Breast epithelium (tissue), 4 donors: ENCODE results near the gene TESK2. TPM values are rescaled to one million over a fixed set of nuclear protein-coding genes. Genes with fewer than 3 reads are reported as not detected.
A peak's percentile ranks its signal among the peaks of the same experiment; 100 is the strongest.
"Not testable (repeated sequence)": the region's sequence is repeated elsewhere in the genome, so short reads cannot be mapped to it uniquely, and the experiment has no call there.

Experiments
- DNase-seq, 2 donors: peaks; one replicate each; pipeline ENCODE4 v3.0.0-alpha.2; 2019; ENCODE audit warnings: low spot score in 2 of 2
- H3K27ac ChIP-seq, 2 donors: fragments of 200-600 bp; sonication (generic) in 1 of 2; one replicate each; pipeline ENCODE4 v1.5.1; 2016 to 2019; ENCODE audit warnings: mild to moderate bottlenecking in 1 of 2
- H3K27me3 ChIP-seq, 2 donors: fragments of 200-600 bp; sonication (generic) in 1 of 2; one replicate each; pipeline versions ENCODE4 v1.5.1 to v1.6.0; 2017 to 2019; ENCODE audit warnings: control low read depth in 1 of 2, mild to moderate bottlenecking in 1 of 2
- H3K36me3 ChIP-seq: fragments of 200-600 bp; one replicate; pipeline ENCODE4 v1.5.1; 2019
- H3K4me1 ChIP-seq, 2 donors: fragments of 200-600 bp; sonication (generic); one replicate each; pipeline ENCODE4 v1.5.1; 2016 to 2019; ENCODE audit warnings: control low read depth in 1 of 2
- H3K4me3 ChIP-seq, 3 donors: fragments of 200-600 bp; sonication (generic); 1 replicate in 2 of 3; 2 replicates in 1 of 3; pipeline ENCODE4 v1.5.1; 2016 to 2019; ENCODE audit warnings: mild to moderate bottlenecking in 3 of 3, moderate library complexity in 2 of 3
- H3K9me3 ChIP-seq, 2 donors: fragments of 200-600 bp; sonication (generic) in 1 of 2; one replicate each; pipeline ENCODE4 v1.5.1; 2016 to 2019; ENCODE audit warnings: control low read depth in 1 of 2
- CTCF ChIP-seq, 3 donors: fragments of 450-650 bp; IDR thresholded peaks; one replicate each; pipeline ENCODE4 v1.5.1; 2016 to 2017; ENCODE audit warnings: antibody characterized with exemption in 3 of 3, mild to moderate bottlenecking in 3 of 3, moderate library complexity in 3 of 3
- POLR2A ChIP-seq: fragments of 450-650 bp; IDR thresholded peaks from one replicate; pipeline ENCODE4 v1.6.1; 2016; ENCODE audit warnings: antibody characterized with exemption, mild to moderate bottlenecking, moderate library complexity
- POLR2AphosphoS5 ChIP-seq, 3 donors: sonication (generic); formaldehyde crosslinking; IDR thresholded peaks; one replicate each; pipeline ENCODE4 v1.6.1; 2017; ENCODE audit warnings: antibody characterized with exemption in 3 of 3
- intact Hi-C: fragments of 100-400 bp; cut with DNase I; formaldehyde crosslinking; loops from one replicate; pipeline ENCODE4 v1.15.1; 2023; ENCODE audit warnings: low total_unique reads
- total RNA-seq, 3 donors: library from RNA; depleted of rRNA; stranded (reverse); fragments of >200 nt; gene quantifications; one replicate each; pipeline ENCODE4 v1.1.0, GENCODE V29; 2016

The TESK2 gene
- total RNA-seq, 3 donors from 2014 or later: 6.2 to 19.2 (median 11.1) TPM

GRCh38 chr1:45530632-45531135 lies 39.7 kb upstream of the TESK2 start:
- Histone ChIP-seq H3K4me1 (no peaks in the 10 kb centered on the region), H3K27ac (no peak overlapping the region), H3K4me3 (no peak overlapping the region), H3K9me3 (no peaks in the 10 kb centered on the region), H3K27me3 (no peaks in the 10 kb centered on the region), H3K36me3 (no peaks in the 10 kb centered on the region)
- no peak for DNase-seq
- TF ChIP-seq POLR2A (no peak), CTCF (IDR thresholded peaks at IDR 0.05) (no peak), POLR2AphosphoS5 (IDR thresholded peaks at IDR 0.05) (no peak)
- intact Hi-C loops: no loop called here

GRCh38 chr1:45526135-45526644 lies 35.2 kb upstream of the TESK2 start:
- intact Hi-C loops: no loop called here
- DNase-seq: no peak
- no peak overlapping the region for H3K27ac ChIP-seq
- H3K4me1 ChIP-seq: no peaks in the 10 kb centered on the region
- TF ChIP-seq CTCF (IDR thresholded peaks at IDR 0.05) (no peak), POLR2AphosphoS5 (IDR thresholded peaks at IDR 0.05) (no peak), POLR2A (no peak)
- H3K36me3 ChIP-seq: no peaks in the 10 kb centered on the region
- no peaks in the 10 kb centered on the region for H3K9me3 ChIP-seq
- H3K4me3 ChIP-seq: no peak overlapping the region
- H3K27me3 ChIP-seq: no peaks in the 10 kb centered on the region

GRCh38 chr1:45523975-45524374 lies 33.0 kb upstream of the TESK2 start:
- H3K9me3 ChIP-seq, H3K27ac ChIP-seq, DNase-seq, H3K4me1 ChIP-seq, H3K27me3 ChIP-seq, H3K36me3 ChIP-seq, H3K4me3 ChIP-seq, intact Hi-C loops: not testable (repeated sequence)

GRCh38 chr1:45523516-45523915 lies 32.6 kb upstream of the TESK2 start:
- H3K9me3 ChIP-seq, intact Hi-C loops, H3K27ac ChIP-seq, H3K27me3 ChIP-seq, H3K4me3 ChIP-seq, H3K36me3 ChIP-seq, DNase-seq: not testable (repeated sequence)
- peaks cover 5 to 12% of the 10 kb centered on the region in 2 donors for H3K4me1 ChIP-seq

GRCh38 chr1:45522324-45523104 lies 31.6 kb upstream of the TESK2 start:
- DNase-seq: no peak
- TF ChIP-seq POLR2A (no peak), POLR2AphosphoS5 (IDR thresholded peaks at IDR 0.05) (no peak), CTCF (IDR thresholded peaks at IDR 0.05) (no peak)
- no peaks in the 10 kb centered on the region for H3K36me3 ChIP-seq
- H3K9me3 ChIP-seq: no peaks in the 10 kb centered on the region
- H3K27me3 ChIP-seq: no peaks in the 10 kb centered on the region
- peak overlapping the region; percentile 89 to 94 for H3K27ac ChIP-seq
- peak overlapping the region; percentile 85 to 97 (median 86) for H3K4me3 ChIP-seq
- H3K4me1 ChIP-seq: peaks cover 5 to 12% of the 10 kb centered on the region in 2 donors
- intact Hi-C loops: no loop called here
